22Rv1 (cell line): ENCODE data around the gene ADGRL1.

Source experiments
- H3K27ac ChIP-seq: fragments of 450-650 bp; 2 replicates; pipeline ENCODE4 v1.5.1; 2017
- ZFX ChIP-seq: fragments of 450-650 bp; IDR thresholded peaks from 2 replicates; pipeline ENCODE4 v1.6.1; 2017; ENCODE audit warnings: antibody characterized with exemption, borderline replicate concordance
- TF ChIP-seq, protein P1 (sequence below): fragments of 450-650 bp; IDR thresholded peaks from 2 replicates; pipeline ENCODE4 v1.5.1; 2017; ENCODE audit warnings: mild to moderate bottlenecking

The ADGRL1 gene

DNA sequence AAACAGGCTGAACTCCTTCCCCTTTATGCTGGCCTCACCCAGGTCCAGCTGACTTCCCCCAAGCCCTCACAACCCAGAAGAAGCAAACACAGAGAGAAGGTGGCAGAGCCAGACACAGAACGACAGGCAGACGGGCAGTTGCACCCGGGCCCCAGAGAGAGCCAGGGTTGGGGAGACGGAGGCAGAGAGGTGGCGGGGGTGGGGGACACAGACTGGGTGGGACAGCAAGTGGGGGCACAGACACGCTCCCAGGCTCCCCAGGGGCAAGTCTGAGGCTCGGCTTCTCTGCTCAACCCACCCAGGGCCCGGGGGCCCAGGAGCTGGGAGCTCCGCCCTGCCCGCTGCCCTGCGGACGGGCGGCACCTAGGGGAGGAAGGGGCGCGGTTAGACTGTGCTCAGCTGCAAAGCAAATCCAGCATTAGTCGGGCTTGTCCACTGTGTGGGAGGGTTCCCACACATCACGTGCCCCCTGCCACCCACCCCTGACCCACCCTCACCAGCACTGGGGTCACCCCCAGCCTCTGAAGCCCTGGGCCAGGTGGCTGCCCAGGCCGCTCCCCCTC lies 38.3 kb downstream of the ADGRL1 start:
- no peak overlapping the region for H3K27ac ChIP-seq
- TF ChIP-seq, protein P1, sequence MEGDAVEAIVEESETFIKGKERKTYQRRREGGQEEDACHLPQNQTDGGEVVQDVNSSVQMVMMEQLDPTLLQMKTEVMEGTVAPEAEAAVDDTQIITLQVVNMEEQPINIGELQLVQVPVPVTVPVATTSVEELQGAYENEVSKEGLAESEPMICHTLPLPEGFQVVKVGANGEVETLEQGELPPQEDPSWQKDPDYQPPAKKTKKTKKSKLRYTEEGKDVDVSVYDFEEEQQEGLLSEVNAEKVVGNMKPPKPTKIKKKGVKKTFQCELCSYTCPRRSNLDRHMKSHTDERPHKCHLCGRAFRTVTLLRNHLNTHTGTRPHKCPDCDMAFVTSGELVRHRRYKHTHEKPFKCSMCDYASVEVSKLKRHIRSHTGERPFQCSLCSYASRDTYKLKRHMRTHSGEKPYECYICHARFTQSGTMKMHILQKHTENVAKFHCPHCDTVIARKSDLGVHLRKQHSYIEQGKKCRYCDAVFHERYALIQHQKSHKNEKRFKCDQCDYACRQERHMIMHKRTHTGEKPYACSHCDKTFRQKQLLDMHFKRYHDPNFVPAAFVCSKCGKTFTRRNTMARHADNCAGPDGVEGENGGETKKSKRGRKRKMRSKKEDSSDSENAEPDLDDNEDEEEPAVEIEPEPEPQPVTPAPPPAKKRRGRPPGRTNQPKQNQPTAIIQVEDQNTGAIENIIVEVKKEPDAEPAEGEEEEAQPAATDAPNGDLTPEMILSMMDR = no peak
- TF ChIP-seq ZFX = no peak

DNA sequence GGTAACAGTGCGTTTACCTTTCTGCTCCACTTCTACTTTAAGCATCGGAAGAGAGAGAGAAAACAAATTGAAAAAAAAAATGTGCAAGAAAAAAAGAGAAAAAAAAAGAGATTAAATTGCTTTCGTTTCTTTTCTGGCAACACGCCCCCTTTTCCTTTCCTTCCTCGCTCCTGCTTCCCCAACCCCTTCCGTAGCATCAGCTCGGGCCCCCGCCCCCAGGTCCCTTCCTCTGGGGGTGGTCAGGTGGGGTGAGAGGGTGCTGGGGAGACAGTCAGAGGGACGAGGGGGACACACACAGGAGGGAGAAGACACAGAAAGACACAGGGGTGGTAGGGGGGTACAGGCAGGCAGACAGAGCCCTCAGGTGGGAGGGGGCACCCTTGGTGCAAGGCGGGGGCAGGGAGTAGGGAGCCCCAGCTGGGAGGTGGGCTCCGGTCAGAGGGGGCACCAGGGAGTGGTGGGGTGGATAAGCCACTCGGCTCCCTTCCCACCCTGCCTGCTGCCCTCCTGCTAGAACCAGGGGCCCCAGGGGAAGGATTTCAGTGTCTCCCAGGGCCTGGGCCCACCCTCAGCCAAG lies 38.9 kb downstream of the ADGRL1 start:
- no peak overlapping the region for H3K27ac ChIP-seq
- TF ChIP-seq ZFX = no peak
- TF ChIP-seq, protein P1 = no peak

DNA sequence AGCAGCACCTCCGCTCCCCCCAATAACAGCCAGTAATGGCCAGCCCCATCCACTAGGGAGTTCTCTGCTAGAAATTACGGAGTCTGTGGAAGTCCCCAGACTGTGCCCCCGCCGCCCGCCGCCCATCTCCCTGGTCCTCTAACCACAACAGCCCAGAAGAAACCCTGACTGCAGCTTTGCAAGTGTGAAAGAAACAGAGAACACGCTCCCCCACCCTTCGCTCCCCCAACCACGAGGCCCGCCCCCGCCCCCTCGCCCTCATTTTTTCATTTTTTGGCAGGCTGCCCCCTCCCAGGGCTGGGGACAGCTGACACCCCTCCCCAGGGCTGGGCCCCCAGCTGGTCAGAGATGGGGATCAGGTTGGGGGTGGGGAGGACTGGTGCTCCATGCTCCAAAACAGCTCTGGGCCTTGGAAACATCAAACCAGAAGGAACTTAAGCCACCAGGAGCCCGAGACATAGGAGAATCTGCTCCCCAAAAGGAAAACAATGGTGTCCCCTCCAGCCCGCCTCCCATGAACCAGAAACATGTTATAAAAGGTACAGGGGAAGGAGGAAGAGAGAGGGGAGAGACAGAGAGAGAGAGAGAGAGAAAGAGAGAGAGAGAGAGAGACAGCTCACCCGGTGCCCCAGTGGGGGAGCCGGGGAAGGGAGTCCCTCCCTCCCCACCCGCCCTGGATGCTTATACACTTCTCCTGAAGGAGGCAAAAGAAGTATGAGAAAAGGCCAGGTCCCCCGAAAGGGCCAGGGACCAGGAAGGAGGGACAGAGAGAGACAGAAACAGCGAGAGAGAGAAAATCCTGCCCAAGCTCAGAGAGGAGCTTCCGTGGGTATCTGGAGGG lies 39.8 kb downstream of the ADGRL1 start:
- no peak overlapping the region for H3K27ac ChIP-seq
- TF ChIP-seq, protein P1 = no peak
- no peak for TF ChIP-seq ZFX

DNA sequence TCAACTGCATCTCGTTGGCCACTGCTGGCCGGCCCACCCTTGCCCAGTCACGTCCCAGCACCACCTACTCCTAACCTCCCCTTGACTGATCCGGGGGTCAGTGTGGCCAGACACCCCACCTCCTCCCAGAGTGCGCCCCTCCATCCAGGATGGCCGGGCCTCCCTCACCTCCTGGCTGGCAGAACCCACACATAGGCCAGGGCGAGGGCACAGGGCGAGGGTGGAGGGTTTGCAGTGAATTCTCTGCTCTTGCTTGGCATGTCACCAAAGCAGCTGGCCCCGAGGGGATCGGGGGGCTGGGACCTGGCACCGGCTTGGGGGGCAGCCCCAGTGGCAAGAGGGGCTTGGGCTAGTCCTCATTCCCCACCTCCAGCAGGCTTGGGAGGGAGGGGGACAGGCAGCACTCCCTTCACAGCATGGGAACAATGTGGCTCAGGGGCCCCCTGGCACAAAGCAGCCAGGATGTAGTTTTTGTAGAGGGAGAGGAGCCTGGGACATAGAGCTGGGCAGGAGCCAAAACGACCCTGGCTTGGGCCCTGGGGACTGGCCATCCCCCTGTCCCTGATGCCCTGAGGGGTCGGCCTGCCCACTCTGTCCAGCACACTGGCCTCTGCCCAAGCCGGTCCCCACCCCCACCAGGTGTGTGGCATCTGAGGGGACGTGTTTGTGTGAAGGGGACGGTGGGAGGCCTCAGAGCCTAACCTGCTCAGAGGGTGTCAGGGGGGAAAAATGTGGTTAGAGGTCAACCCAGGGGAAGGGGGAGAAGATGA lies 41.1 kb downstream of the ADGRL1 start:
- H3K27ac ChIP-seq = no peak overlapping the region

DNA sequence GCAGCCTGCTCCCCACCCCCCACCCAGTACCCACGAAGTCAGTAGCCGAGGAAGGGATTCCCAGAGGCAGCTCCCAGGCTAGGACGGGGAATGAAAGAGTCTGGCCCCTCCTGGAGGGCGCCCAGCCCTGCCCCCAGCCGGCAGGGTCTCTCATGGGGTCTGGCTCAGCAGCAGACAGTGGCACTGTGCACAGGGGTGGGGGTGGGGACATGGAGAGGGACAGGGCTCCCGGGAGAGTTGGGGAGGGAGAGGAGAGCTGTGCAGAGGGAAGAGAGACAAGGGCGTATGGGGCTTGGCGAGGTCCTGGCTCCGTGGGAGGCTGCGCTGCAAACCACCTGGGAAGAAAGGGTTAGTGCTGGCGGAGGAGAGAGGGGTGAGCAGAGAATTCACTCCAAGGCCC lies 41.9 kb downstream of the ADGRL1 start:
- TF ChIP-seq, protein P1 = no peak
- no peak for TF ChIP-seq ZFX
- H3K27ac ChIP-seq = no peak overlapping the region

More for the DNA sequence above, 41.1 kb downstream of the ADGRL1 start:
- TF ChIP-seq, protein P1 = no peak
- no peak for TF ChIP-seq ZFX

DNA sequence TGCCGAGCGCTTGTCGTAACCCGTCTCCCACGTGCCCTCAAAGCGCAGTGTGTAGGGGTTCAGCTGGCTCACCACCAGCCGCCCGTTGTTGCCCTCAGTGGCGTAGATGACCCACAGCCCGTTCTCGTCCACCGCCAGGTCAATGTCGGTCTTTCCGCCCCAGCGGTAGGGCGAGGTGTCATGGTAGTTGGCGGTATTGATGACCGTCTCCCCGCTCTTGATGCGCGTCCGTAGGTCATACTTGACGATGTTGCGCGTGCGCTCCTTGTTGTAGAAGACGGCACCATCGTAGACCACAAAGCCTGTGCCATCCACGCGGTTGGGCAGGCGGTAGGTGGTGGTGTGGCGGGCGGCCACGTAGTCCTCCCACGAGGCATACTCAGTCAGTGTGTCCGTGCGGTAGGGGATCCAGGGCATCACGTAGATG lies 43.1 kb downstream of the ADGRL1 start:
- H3K27ac ChIP-seq = no peak overlapping the region
- TF ChIP-seq, protein P1 = no peak
- TF ChIP-seq ZFX = no peak
